Heart left ventricle (tissue), 16 donors: ENCODE data around the gene FXYD7. TPM values are rescaled to one million over a fixed set of nuclear protein-coding genes. Genes with fewer than 3 reads are reported as not detected.

ENCODE experiments used
- ATAC-seq, 4 donors: fragments of 200-7000 bp; cut with Tn5 transposase; one replicate each; pipeline ENCODE4 v1.9.1; 2020 to 2022; ENCODE audit warnings: moderate library complexity in 4 of 4, mild to moderate bottlenecking in 3 of 4, moderate number of reproducible peaks in 1 of 4
- DNase-seq, 5 donors: peaks; one replicate each; pipeline ENCODE4 v3.0.0-alpha.2; 2020
- H3K27ac ChIP-seq, 12 donors: fragments of 200-600 bp; sonication (generic) in 4 of 12; one replicate each; pipeline versions ENCODE4 v1.5.0 to v1.8.0; 2016 to 2022; ENCODE audit warnings: mild to moderate bottlenecking in 2 of 12
- H3K27me3 ChIP-seq, 9 donors: fragments of 200-600 bp; sonication (generic) in 2 of 9; one replicate each; pipeline versions ENCODE4 v1.5.1 to v1.8.0; 2016 to 2022; ENCODE audit warnings: mild to moderate bottlenecking in 3 of 9
- H3K36me3 ChIP-seq, 9 donors: fragments of 200-600 bp; sonication (generic) in 2 of 9; one replicate each; pipeline versions ENCODE4 v1.5.0 to v1.8.0; 2018 to 2022; ENCODE audit warnings: mild to moderate bottlenecking in 2 of 9
- H3K4me1 ChIP-seq, 12 donors: fragments of 200-600 bp; sonication (generic) in 4 of 12; one replicate each; pipeline versions ENCODE4 v1.5.0 to v1.8.0; 2016 to 2022; ENCODE audit warnings: mild to moderate bottlenecking in 3 of 12
- H3K4me3 ChIP-seq, 12 donors: fragments of 200-600 bp; sonication (generic) in 4 of 12; one replicate each; pipeline versions ENCODE4 v1.5.0 to v1.8.0; 2017 to 2022; ENCODE audit warnings: mild to moderate bottlenecking in 9 of 12, moderate library complexity in 4 of 12
- H3K9me3 ChIP-seq, 12 donors: fragments of 200-600 bp; sonication (generic) in 4 of 12; one replicate each; pipeline versions ENCODE4 v1.5.0 to v1.8.0; 2016 to 2022; ENCODE audit warnings: mild to moderate bottlenecking in 1 of 12
- POLR2A ChIP-seq, 2 donors: fragments of 450-650 bp; IDR thresholded peaks; one replicate each; pipeline ENCODE4 v1.6.1; 2017; ENCODE audit warnings: antibody characterized with exemption in 2 of 2, mild to moderate bottlenecking in 2 of 2, moderate library complexity in 2 of 2
- WGBS, 4 donors: extraction: QIAGEN DNeasy Blood & Tissue Kit in 2 of 4; methylation state at CpG; one replicate each; pipeline versions ENCODE4 v1.1.5 to v1.1.7; 2013 to 2018; 5-methylcytosine and 5-hydroxymethylcytosine counted together
- intact Hi-C, 10 donors: fragments of 100-400 bp; cut with DNase I; formaldehyde crosslinking; loops; one replicate each; pipeline versions ENCODE4 v1.11.1 to v1.14.2; 2022
- polyA plus RNA-seq, 2 donors: library from polyadenylated mRNA; stranded (reverse); fragments of 200-250 nt; gene quantifications; one replicate each; pipeline ENCODE4 v1.2.3, GENCODE V29; 2013
- total RNA-seq, 9 donors: library from RNA; depleted of rRNA in 2 of 9; stranded (reverse); fragments of >200 nt in 2 of 9; fragmentation: NEBNext Ultra II Directional in 3 of 9; extraction: Animal tissue kit (Norgen Biotek cat#: 25700) in 3 of 9; gene quantifications; one replicate each; pipeline versions ENCODE4 v1.1.0 to v1.2.4, GENCODE V29; 2016 to 2023
- TF ChIP-seq, protein P1 (sequence below), 12 donors: fragments of 200-600 bp; sonication (generic) in 4 of 12; IDR thresholded peaks; one replicate each; pipeline versions ENCODE4 v1.5.0 to v1.8.0; 2018 to 2022; ENCODE audit warnings: antibody characterized with exemption in 12 of 12, mild to moderate bottlenecking in 5 of 12
- donor health status: ischemic (EF 13 %, LVEDD 7.1; RV severe dilation, severe dysfunction).
- donor health status: healthy with polysubstance abuse.
- donor health status: DM: no; HTN: yes; CAD: no.
- donor health status: DM: no; HTN: no; CAD: no.
- donor health status: ischemic (EF 25% LVEDD 6.9; RV normal size, moderate dysfunction).
- donor health status: ischemic (EF 25% LVEDD 5.7; RV mildly dilated, moderate dysfunction).
- donor health status: healthy.
- donor health status: DM: yes; HTN: yes; CAD: no.
- donor health status: ischemic (EF 35%, LVEDD 5.7; RV mildly dilated, moderate dysfunction).
- donor health status: nonischemic (EF 11% LVEDD 7.7; RV severe dilation, severe dysfunction).
- donor health status: DM: yes; HTN: yes; CAD: no.
- donor health status: PGD.
- donor health status: ischemic (EF 29% LVEDD 5.4; RV normal size, mild dysfunction).
- donor health status: nonischemic (EF 23%, LVEDD 6.1; RV moderate dilation, normal function).

The FXYD7 gene
- total and polyA plus RNA-seq, 11 donors: 0.21 to 0.52 (median 0.28) TPM; not detected in 8

DNA sequence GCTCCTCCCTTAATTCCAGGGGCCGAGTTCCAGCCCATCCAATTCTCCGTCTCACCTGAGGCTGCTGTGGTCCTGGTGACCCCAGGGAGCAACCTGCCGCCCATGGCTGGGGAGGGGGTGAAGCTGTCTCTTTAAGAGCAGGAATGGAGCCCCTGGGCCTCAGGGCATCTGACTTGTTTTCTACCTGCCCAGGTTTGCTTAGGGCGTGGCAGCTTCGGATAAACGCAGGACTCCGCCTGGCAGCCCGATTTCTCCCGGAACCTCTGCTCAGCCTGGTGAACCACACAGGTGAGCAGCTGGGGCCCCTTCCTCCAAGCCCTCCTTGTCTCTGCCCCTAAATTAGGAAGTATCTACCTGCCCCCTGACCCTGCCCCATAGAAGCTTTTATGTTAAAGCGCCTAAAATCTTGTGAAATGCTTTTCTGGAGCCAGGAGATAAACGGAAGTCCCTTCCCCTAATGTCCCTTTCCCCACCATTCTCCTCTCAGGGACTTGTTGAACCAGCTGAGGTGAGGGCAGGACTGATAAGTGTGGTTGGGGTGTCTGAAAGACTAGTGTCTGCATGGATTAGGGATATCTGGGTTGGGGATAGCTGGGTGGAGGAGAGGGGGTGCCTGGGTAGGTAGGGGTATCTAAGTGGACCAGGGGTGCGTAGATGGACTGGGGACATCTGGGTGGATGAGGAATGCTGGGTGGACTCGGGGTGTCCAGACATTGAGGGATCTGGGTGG, 26.8 kb upstream of the FXYD7 start:
- DNase-seq: no peak
- no peaks in the 10 kb centered on the region for H3K27me3 ChIP-seq
- H3K4me3 ChIP-seq: peak overlapping the region in 1 of 12 donors; percentile 13
- H3K9me3 ChIP-seq: no peaks in the 10 kb centered on the region
- intact Hi-C loops: no loop called here
- ATAC-seq: no peak
- no peaks in the 10 kb centered on the region for H3K36me3 ChIP-seq
- no peak for TF ChIP-seq POLR2A (IDR thresholded peaks at IDR 0.05)
- TF ChIP-seq, protein P1, sequence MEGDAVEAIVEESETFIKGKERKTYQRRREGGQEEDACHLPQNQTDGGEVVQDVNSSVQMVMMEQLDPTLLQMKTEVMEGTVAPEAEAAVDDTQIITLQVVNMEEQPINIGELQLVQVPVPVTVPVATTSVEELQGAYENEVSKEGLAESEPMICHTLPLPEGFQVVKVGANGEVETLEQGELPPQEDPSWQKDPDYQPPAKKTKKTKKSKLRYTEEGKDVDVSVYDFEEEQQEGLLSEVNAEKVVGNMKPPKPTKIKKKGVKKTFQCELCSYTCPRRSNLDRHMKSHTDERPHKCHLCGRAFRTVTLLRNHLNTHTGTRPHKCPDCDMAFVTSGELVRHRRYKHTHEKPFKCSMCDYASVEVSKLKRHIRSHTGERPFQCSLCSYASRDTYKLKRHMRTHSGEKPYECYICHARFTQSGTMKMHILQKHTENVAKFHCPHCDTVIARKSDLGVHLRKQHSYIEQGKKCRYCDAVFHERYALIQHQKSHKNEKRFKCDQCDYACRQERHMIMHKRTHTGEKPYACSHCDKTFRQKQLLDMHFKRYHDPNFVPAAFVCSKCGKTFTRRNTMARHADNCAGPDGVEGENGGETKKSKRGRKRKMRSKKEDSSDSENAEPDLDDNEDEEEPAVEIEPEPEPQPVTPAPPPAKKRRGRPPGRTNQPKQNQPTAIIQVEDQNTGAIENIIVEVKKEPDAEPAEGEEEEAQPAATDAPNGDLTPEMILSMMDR (IDR thresholded peaks at IDR 0.05): no peak
- peaks cover 0 to 32% (median 8%) of the 10 kb centered on the region in 12 donors for H3K4me1 ChIP-seq
- 83 to 92% (median 88%) methylated on average over 12 to 13 of the region's 13 CpGs for WGBS, 4 donors
- peak overlapping the region in 1 of 12 donors; percentile 26 for H3K27ac ChIP-seq

DNA sequence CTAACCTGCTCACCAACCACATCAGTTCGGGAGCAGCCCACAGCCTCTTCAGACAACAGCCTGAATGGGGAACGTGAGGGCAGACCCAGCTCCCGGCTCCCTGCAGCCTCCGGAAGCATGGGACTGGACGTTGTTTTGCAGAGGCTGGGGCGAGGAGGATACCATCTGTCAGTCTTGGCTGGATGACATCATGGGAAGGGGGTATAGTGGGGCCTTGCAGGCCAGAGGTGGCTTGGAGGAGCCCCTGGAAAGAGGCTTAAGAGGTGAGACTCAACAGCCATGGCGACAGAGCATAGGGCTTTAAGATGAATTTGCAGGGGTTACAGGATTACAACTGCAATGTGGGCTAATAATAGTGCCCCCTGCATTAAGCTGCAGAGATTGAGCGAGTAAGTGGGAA, 25.9 kb upstream of the FXYD7 start:
- DNase-seq: no peak
- Histone ChIP-seq H3K36me3 (no peaks in the 10 kb centered on the region), H3K9me3 (no peaks in the 10 kb centered on the region), H3K4me1 (peaks cover 0 to 32% (median 8%) of the 10 kb centered on the region in 12 donors), H3K27me3 (no peaks in the 10 kb centered on the region), H3K4me3 (peak overlapping the region in 1 of 12 donors; percentile 13), H3K27ac (peak overlapping the region in 1 of 12 donors; percentile 26)
- TF ChIP-seq, protein P1 (IDR thresholded peaks at IDR 0.05): no peak
- TF ChIP-seq POLR2A (IDR thresholded peaks at IDR 0.05): no peak
- 56 to 69% (median 60%) methylated on average over 5 to 8 of the region's 8 CpGs for WGBS, 4 donors
- ATAC-seq: no peak
- intact Hi-C loops: no loop called here

DNA sequence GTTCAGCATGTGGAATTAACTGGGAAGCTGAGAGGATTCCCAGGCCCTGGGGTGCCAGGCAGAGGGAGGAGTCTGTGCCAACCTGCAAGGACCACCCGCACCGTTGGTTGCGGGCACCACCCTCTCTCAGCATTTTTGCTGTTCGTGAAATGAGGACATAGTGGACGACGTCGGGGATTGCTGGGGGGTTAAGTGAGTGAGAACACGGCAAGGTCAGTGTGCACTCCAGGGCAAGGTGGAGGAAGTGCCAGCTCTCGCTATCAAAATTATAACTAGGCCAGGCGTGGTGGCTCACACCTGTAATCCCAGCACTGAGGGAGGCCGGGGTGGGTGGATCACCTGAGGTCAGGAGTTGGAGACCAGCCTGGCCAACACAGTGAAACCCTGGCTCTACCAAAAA, 25.3 kb upstream of the FXYD7 start:
- 71 to 81% (median 79%) methylated on average over 11 of the region's 11 CpGs for WGBS, 4 donors
- H3K9me3 ChIP-seq: no peaks in the 10 kb centered on the region
- H3K27ac ChIP-seq: no peak overlapping the region
- TF ChIP-seq, protein P1 (IDR thresholded peaks at IDR 0.05): no peak
- no peak for TF ChIP-seq POLR2A (IDR thresholded peaks at IDR 0.05)
- no peak for ATAC-seq
- H3K27me3 ChIP-seq: no peaks in the 10 kb centered on the region
- intact Hi-C loops: no loop called here
- DNase-seq: no peak
- no peaks in the 10 kb centered on the region for H3K36me3 ChIP-seq
- H3K4me1 ChIP-seq: peaks cover 0 to 35% (median 8%) of the 10 kb centered on the region in 12 donors
- no peak overlapping the region for H3K4me3 ChIP-seq

DNA sequence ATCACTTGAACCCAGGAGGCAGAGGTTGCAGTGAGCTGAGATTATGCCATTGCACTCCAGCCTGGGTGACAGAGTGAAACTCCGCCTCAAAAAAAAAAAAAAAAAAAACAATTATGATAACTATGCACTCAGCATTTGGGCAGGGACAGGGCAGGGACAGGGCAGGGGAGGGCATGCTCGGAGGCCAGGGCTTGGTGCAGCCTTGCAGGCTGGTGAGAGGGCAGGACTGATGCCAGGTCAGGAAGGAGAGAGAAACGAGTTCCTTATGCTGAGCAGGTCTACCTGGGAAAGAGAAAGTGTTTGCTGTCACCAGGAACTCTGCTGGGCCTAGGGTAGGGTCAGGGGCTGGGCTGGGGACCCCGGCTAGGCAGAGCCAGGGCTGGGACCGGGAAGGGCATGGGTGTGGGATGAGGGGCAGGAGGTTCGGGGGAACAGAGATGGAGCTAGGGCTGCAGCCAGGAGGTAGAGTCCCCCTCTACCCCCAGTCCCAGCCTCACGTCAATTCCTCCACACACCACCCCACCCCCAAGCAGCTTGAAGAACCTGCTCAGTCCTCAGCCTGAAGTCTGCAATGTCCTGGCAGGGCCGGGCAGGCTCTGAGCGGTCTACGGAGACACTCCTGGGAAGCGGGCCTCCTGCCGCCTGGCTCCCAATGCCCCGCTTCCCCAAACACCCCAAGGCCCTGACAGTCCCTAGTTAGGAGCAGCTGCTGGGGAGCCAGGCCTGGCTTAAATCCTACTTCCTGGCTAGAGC, 24.6 kb upstream of the FXYD7 start:
- Histone ChIP-seq H3K4me1 (peaks cover 0 to 41% (median 10%) of the 10 kb centered on the region in 12 donors), H3K36me3 (no peaks in the 10 kb centered on the region), H3K27me3 (no peaks in the 10 kb centered on the region), H3K9me3 (no peaks in the 10 kb centered on the region), H3K4me3 (no peak overlapping the region), H3K27ac (peak overlapping the region in 2 of 12 donors; percentile 11)
- DNase-seq (no peak), ATAC-seq (peak in 1 of 4 donors; percentile 9)
- TF ChIP-seq POLR2A (IDR thresholded peaks at IDR 0.05): no peak
- TF ChIP-seq, protein P1 (IDR thresholded peaks at IDR 0.05): no peak
- intact Hi-C loops: no loop called here
- WGBS, 4 donors: 78 to 86% (median 83%) methylated on average over 8 to 13 of the region's 13 CpGs
